ENCODE results near the gene FGF12.

FGF12 gene

DNA sequence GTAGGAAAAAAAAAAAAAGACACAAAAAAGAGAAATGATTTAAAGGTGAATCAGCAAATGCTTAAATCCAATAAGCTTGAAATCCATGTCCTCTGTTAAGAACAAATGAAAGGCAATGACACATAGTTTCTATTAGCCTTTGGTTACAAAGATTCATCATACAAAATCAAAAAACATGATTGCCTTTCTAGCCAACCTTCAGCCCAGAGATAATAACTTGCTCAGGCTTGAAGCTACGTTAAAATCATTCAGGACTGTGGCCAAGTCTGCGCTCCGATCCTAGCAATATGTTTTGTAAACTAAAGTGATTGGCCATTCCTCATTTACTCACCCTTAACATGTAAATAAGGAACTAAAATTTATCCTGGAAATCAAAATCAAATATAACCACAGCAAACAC, 556.7 kb downstream of the FGF12 start:
- DNase-seq, result no peak

DNA sequence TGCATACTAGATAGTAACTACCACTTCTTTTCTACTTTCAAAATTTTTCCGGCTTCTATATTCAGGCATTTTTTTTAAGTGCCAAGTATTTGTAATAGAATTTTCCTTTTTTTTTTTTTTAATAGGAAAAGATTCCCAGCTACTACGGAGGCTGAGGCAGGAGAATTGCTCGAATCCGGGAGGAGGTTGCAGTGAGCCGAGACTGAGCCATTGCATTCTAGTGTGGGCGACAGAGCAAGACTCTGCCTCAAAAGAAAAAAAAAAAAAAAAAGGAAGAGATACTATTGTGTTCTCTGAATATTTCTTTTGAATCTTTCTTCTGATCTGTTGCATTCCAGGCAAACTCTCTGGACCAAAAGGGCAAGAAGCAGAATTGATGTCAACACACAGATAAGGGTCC, 557.3 kb downstream of the FGF12 start:
- no peak for DNase-seq

DNA sequence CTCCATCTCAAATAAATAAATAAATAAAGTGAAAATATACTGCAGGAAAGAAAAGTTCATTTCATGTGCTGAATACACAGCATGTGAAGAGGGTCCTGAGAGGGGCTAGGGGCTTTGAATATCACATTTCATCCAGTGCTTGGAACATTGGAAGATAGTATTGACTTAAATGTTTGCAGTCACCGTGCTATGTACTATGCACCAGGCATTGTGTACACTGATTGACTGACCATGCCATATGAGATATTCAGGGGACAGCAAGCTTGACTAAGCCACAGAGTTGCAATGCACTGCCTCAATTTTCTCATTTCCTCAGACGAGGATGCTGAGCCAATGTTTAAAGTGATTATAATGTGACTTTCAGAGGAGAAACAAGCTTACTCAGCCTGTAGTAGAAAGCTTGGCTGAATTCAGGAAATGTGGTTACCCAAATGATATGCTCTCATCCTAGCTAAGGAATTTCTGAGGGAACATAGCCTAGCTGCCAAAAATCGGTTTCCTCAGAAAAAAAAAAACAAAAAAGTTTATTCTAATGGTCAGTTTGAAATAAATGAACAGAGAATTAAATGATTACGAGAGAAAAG, 557.9 kb downstream of the FGF12 start:
- DNase-seq, result no peak

DNA sequence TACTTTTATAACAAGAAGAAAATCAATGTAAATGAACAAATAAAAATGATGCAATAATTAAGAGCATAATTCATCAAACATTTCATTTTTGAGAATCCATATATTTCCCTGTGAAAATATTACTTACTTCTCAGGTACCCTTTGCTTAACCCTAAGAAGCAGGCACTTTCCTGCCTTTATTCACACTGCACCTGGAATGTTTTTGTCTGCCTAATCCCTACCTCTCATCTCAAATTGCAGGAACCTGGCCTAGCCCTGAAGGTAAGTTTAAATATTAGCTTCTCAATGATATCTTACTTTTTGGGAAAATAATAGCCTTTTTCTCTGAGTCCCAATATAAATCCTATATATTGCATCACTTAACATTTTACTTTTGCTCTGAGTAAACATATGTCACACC, 559.1 kb downstream of the FGF12 start:
- no peak for DNase-seq

DNA sequence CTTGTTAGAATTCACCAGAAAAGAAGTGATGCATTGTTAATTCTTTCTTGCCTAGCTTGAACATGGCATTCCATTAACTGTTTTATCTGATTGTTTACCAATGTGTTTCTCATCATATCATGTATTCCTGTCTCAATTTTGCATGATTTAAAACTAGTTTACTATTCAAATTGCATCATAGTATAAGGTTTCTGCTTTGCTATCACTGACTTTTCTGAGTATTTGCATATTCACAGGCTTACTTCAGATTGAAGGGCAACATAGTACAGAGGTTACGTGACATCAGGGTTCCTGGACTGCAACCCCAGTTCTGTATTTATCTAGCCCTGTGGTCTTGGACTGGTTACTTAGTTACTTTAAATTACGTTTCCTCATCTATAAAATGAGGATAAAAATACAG, 561.8 kb downstream of the FGF12 start:
- DNase-seq, result no peak

DNA sequence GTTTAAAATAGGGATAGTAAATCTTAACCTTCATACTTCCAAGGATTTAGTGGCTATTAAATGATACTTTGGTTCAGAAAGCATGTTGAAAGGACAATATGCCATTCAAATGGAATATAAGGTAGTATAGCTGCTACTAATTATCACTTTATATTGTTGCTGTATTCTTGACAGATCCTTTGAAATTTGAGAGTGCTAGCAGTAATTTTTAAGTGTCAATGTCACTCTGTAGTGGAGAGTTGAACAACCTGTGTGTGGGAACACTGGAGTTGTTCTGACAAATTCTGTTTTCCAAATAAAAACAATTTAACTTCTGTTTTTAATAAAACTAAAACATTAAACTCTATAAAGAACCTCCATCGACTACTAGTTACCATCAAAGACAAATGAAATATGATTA, 565.7 kb downstream of the FGF12 start:
- no peak for DNase-seq

DNA sequence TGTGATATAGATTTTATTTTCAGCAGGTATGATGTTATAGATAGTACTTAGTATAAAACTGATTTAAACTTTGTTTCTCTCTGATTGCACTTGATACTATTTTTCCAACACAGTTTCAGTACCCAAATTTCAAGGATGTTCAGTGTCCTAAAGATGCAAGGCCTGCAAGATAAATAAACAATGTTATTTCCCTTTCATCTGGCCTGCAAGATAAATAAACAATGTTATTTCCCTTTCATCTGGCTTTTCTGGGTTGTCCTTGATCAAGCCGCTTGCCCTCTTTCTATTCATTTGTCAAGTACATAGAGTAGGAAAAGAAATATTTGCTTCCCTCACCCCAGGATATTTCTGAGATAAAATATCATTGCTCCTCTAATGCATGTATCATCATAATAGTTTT, 571.0 kb downstream of the FGF12 start:
- no peak for DNase-seq

DNA sequence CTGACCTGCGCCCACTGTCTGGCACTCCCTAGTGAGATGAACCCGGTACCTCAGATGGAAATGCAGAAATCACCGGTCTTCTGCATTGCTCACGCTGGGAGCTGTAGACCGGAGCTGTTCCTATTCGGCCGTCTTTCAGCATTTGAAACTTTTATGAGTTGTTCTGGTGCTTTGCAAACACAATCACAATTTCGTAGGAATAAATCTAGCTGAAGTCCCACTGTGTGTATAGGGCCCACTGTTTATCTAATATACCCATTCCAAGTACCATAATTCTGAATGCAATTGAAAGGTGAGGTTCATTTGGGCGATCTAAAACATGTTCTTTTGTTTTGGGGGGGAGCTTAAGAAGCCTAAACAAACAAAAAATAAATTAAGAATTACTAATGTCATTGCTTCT, 572.1 kb downstream of the FGF12 start:
- DNase-seq, result no peak

DNA sequence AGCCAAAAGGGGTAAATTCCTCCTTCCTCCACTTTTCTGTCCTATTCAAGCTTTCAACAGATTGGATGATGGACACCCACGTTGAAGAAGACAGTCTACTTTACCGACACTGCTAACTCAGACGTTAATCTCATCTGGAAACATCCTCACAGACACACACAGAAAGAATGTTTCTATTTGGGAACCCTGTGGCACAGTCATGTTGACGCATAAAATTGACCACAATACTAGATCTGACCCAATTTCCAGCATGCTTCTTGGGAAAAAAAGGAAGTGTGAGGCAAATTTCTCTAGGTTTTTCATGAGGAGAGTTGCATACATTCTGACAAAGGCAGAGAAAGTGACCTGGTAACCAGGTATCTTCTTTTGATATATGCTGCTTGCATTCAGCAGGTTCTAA, 594.1 kb downstream of the FGF12 start:
- DNase-seq, result no peak

DNA sequence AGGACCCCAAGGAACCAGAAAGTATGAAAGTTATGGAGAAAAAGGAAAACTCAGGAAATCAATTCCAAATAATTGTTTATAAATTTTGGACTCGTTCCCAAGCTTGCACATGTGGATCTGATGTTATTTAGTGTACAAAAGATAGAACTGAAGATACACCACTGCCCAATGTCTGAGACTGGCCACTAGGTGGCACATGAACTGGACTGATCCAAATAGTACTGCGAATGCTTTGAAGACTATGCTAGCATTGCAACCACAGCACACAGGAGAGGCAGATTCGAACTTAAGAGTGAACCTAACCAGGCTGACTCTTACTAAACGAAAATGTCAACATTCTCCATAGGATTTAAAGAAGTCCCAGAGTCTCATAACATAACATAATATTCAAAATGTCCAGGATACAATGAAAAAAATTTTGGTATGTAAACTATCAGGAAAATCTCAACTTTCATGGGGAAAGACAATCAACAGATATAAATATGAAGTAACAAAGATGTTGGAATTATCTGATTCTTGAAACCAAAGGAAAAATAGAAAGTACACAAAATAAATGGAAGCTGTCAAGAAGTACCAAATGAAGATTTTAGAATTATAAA, 596.7 kb downstream of the FGF12 start:
- no peak for DNase-seq

DNA sequence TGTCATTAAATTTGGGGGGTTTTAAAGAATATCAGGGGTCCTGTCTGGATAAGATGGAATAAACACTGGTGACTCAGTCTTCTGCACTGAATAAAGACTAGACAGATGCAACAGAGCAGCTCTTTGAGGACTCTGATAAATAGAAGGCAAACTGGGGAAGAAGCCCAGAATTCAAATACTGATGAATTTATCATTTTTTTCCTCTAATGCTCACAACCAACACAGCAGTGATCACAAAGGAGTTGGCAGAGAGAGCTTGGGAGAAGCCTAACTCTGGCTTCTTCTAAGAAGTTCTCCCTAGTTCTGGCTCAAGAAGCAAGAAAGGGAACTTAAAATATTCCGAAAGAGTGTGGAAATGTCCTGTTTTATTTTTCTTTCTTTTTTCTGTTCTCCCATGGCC, 597.8 kb downstream of the FGF12 start:
- DNase-seq, result no peak

DNA sequence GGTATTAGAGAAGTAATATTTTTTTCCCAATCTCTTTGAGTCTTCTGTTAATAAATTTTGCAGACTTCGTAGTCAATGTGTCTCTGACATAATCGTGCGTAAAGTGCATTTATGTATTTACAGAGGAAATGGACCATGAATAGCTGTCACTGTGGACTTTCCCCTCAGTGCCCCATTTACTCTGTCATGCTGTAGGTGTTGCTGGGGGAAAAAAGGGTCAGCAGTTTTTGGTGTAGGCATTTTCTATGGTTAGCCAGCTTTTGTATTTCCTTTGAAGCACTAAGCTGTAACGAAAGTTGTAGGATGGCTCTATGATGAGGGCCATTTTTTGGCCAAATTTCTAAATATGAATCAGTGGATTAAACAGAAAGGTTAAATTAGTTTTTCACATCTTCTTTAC, 598.4 kb downstream of the FGF12 start:
- DNase-seq, result no peak

DNA sequence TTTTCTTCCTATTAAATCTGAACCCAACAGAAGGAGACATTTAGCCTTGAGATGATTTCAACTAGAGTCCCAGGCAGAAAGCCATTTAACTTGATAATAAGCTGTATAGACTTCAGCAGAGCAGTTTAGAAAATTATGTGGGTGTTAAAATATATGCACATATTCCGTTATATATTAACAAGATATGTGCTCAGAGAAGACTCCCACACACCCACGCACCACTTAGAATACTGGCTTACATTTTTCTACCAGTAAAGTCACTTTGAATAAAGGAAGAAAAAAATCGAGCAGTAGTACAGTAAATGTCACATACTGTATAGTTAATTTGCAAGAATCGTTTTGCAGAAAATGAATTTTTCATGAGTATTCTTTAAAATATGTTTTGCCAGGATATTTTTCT, 599.3 kb downstream of the FGF12 start:
- no peak for DNase-seq

DNA sequence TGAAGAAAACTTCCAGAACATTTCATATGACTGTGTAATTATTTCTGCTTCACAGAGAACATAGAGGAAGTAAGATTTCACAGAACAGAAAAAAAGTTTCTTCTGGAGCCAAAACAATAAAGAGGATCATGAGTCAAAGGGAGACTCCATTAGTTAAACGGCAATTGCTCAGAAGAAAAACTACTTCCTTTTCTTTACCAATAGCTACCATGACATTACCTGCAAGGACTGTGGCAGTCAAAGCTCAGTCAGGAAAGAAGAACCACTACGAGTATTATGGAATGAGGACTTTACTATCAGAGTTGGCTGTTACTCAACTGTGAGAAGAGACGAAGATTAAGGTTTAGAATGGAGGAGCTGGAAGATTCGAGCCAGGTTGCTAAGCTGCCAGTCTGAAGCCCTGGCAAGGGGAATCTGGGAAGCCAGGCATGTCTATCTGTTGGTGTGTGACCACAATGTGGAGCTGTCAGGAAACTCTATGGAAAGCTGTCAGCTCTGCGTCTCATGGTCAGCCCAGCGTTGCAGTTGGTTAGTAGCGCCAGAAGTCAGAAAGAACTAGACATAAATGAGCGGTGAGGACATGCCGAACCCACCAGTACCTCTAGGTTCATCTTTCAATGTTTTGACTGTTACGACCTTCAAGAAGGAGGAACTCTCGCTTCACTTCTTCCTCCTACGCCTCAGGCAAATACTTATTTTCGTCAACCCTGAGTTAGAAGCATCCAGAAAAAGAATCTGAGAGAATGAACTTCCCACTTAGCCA, 604.3 kb downstream of the FGF12 start:
- no peak for DNase-seq

DNA sequence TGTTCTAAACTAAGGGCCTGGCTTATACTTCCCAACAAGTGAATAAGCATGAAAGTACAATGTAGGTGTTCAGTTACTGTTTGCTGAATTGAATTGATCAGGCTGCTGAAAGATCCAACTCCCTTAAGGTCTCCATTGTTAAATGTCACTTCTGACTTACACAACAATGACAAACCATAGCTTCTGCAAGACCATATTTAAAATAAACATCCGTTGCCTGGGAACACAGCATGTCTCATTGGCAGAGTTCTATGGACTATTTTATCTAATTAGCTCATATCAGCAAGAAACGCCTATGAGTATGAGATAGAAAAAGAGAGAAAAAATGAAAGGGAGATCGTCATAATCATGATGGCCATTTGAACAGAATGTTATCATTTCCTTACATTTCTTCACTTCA, 605.4 kb downstream of the FGF12 start:
- DNase-seq, result no peak

DNA sequence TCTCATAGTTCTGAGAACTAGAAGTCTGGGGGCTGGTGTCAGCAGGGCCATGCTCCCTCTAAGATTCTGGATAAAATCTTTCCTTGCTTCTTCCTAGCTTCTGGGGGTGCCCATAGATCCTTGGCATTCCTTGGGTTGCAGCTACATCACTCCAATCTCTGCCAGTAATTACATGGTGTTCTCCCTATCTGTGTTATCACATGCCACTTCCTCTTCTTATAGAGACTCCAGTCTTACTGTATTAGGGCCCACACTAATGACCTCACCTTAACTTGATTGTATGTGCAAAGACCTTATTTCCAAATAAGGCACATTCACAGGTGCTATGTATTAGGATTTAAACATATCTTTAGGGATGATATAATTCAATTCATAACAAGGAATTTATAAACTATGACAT, 618.5 kb downstream of the FGF12 start:
- no peak for DNase-seq

DNA sequence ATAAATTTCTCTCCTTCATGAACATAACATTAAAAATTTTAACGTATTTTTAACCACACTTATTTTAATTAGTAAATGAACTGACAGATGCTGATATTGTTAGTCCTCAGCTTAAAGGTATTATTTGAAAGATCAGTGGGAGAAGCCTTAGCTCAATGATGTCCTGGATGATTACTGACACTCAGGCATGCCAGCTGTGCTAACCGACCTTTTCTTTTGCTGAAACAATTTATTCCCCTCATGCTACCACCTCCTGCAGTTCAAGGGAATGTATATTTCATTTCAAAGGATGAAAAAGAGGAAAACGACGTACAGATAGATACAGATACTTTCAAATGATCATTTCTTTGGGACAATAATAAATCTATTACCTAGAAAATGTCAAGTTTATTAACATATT, 620.8 kb downstream of the FGF12 start:
- no peak for DNase-seq

DNA sequence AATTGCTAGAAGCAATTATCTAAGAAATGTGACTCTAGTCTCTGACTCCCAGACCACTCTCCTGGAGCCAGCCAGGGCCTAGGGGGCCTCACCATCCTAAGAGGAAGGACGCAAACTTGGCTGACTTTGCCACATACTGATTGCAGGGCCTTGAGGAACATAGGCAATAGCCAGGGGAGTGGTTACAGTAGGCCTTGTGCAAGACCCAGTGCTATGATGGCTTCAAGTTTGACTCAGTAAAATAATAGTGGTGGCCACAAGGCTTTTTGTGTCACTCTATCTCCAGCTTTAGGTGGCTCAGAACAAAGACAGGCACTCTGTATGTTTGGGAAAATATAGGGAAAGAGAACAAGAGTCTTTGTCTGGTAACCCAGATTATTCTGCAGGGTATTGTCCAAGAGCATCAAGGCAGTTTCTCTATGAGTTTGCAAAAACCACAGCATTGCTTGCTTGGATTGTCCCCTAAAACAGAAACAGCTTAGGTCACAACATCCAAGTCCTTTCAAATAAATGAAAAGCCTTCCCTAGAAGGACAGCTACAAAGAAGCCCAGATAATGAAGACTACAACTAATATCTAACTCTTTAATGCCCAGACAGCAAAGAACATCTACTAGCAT, 634.8 kb downstream of the FGF12 start:
- no peak for DNase-seq

DNA sequence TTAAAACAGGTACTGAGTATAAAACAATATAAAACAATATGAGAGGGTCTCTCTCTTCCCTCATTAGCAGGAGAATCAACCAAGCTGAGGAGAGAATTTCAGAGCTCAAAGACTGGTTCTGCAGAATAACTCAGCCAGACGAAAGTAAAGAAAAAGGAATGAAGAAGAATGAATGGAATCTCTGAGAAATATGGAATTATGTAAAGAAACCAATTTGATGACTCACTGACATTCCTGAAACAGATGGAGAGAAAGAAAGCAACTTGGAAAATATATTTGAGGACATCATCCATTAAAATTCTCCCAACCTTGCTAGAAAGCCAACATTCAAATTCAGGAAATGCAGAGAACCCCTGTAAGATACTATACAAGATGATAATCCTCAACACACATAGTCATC, 635.5 kb downstream of the FGF12 start:
- DNase-seq, result no peak

DNA sequence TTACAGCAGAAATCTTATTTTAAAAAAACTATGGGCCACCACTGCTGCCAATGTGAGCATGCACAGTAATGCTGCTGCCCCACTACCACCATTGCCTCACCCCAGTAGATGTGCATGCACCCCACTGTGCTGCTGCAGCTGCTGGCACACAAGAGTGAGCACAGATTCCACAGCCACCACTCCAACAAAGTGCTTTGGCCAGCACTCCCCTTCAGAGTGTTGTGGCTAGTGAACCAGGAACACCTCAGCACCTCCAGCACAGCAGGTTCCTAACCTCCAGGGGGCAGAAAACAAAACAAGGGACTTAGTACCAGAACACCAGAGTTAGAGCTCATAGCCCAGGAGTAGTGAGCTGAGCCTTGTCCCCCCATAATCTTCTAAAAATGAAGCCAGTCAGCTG, 636.8 kb downstream of the FGF12 start:
- DNase-seq, result no peak
